HG02943 (cell line): Measurements from ENCODE around the gene POLN.
"Not testable (repeated sequence)": the region's sequence is repeated elsewhere in the genome, so short reads cannot be mapped to it uniquely, and the experiment has no call there.

ENCODE experiments used
- ATAC-seq: cut with Tn5 transposase; IDR thresholded peaks from one replicate; pipeline ENCODE4 v1.9.1; 2021; ENCODE audit warnings: mild to moderate bottlenecking, low read depth, moderate library complexity; ENCODE audit not compliant: unreplicated experiment

Gene POLN

GRCh38 chr4:2172161-2172560 is 69.8 kb downstream of the POLN start:
- no peak for ATAC-seq

GRCh38 chr4:2168469-2169319 is 73.2 kb downstream of the POLN start:
- ATAC-seq = no peak

GRCh38 chr4:2166253-2166652 is 75.7 kb downstream of the POLN start:
- no peak for ATAC-seq

- ATAC-seq = no peak
Observed at GRCh38 chr4:2165391-2165790, 76.5 kb downstream of the POLN start.

- ATAC-seq = no peak
Observed at GRCh38 chr4:2163311-2163821, 78.6 kb downstream of the POLN start.

- not testable (repeated sequence) for ATAC-seq
Observed at GRCh38 chr4:2161092-2161703, 80.7 kb downstream of the POLN start.

GRCh38 chr4:2159931-2160330 is 82.0 kb downstream of the POLN start:
- no peak for ATAC-seq

GRCh38 chr4:2155246-2155645 is 86.7 kb downstream of the POLN start:
- ATAC-seq = no peak

- ATAC-seq = no peak
Observed at GRCh38 chr4:2154215-2154740, 87.6 kb downstream of the POLN start.

GRCh38 chr4:2151544-2151943 is 90.4 kb downstream of the POLN start:
- no peak for ATAC-seq

- no peak for ATAC-seq
Observed at GRCh38 chr4:2150076-2150475, 91.8 kb downstream of the POLN start.

GRCh38 chr4:2142630-2143427 is 99.1 kb downstream of the POLN start:
- ATAC-seq = no peak

- no peak for ATAC-seq
Observed at GRCh38 chr4:2141762-2142451, 100.0 kb downstream of the POLN start.

GRCh38 chr4:2141022-2141761 is 100.7 kb downstream of the POLN start:
- no peak for ATAC-seq

GRCh38 chr4:2138846-2139500 is 102.9 kb downstream of the POLN start:
- no peak for ATAC-seq

GRCh38 chr4:2136726-2137125 is 105.2 kb downstream of the POLN start:
- no peak for ATAC-seq

- ATAC-seq = no peak
Observed at GRCh38 chr4:2135083-2135482, 106.8 kb downstream of the POLN start.

GRCh38 chr4:2132438-2132837 is 109.5 kb downstream of the POLN start:
- ATAC-seq = no peak
